Endothelial cell of umbilical vein (primary cell): Measurements from ENCODE around the gene SH3RF3. TPM values are rescaled to one million over a fixed set of nuclear protein-coding genes. Genes with fewer than 3 reads are reported as not detected.

Source experiments
- BruUV-seq: library from RNA; stranded (reverse); fragments of 400-500 nt; replicated peaks from 2 replicates; lab custom pipeline; 2021; lab: Mats Ljungman, UMichigan
- CTCF ChIA-PET: fragments of 300-600, 350-600 bp; sonication (Branson Sonifier 250); formaldehyde crosslinking; loops from one replicate; lab custom pipeline; 2021; ENCODE audit warnings: antibody characterized with exemption, inconsistent platforms; lab: Charles Lee
- POLR2A ChIA-PET: fragments of 300-600, 350-600 bp; sonication (Branson Sonifier 250); formaldehyde crosslinking; loops from one replicate; lab custom pipeline; 2021; ENCODE audit warnings: antibody characterized with exemption, inconsistent platforms; lab: Charles Lee
- DNase-seq: peaks from one replicate; pipeline ENCODE4 v3.0.0-alpha.2; 2011; ENCODE audit warnings: low read depth, low spot score
- FAIRE-seq: peaks from 2 replicates; lab custom pipeline; 2011; peaks lifted over from hg19 to GRCh38; lab: Jason Lieb, UNC
- H2AFZ ChIP-seq: 2 replicates; pipeline ENCODE4 v1.6.0; 2012; ENCODE audit warnings: low read depth, low read length, control low read depth, inconsistent platforms
- H3K27ac ChIP-seq: 2 replicates; pipeline ENCODE4 v1.5.1; 2011; ENCODE audit warnings: low read depth, mild to moderate bottlenecking, control low read depth, low read length, moderate library complexity; ENCODE audit not compliant: insufficient read depth
- H3K27me3 ChIP-seq, 2 experiments: 2 replicates each; pipeline versions ENCODE4 v1.6.0 to v1.6.1; 2011; ENCODE audit warnings: low read length in 2 of 2, mixed read lengths in 1 of 2; ENCODE audit not compliant: control insufficient read depth in 2 of 2, insufficient read depth in 2 of 2
- H3K36me3 ChIP-seq, 2 experiments: 2 replicates in 1 of 2; 3 replicates in 1 of 2; pipeline ENCODE4 v1.5.1; 2011; ENCODE audit warnings: low read length in 2 of 2, mild to moderate bottlenecking in 1 of 2, moderate library complexity in 1 of 2; ENCODE audit not compliant: control insufficient read depth in 2 of 2, insufficient read depth in 2 of 2; ENCODE audit errors: extremely low read depth in 1 of 2
- H3K4me1 ChIP-seq: 3 replicates; pipeline ENCODE4 v1.5.1; 2011; ENCODE audit warnings: mild to moderate bottlenecking, low read length; ENCODE audit not compliant: control insufficient read depth, insufficient read depth; ENCODE audit errors: extremely low read depth
- H3K4me2 ChIP-seq: 2 replicates; pipeline ENCODE4 v1.6.1; 2011; ENCODE audit warnings: low read length, control low read depth, mixed read lengths; ENCODE audit not compliant: insufficient read depth
- H3K4me3 ChIP-seq, 3 experiments: fragments of 200-600 bp in 1 of 3; sonication (generic), shearing (Covaris generic) in 1 of 3; replicated peaks in 1 of 3; 2 replicates each; pipeline ENCODE4 v1.5.1; 2011 to 2016; ENCODE audit warnings: control low read depth in 3 of 3, low read length in 3 of 3, mild to moderate bottlenecking in 2 of 3, inconsistent platforms in 1 of 3, low read depth in 1 of 3, moderate library complexity in 1 of 3; ENCODE audit not compliant: insufficient read depth in 1 of 3
- H3K79me2 ChIP-seq: 2 replicates; pipeline ENCODE4 v1.6.0; 2012; ENCODE audit warnings: low read length, inconsistent platforms; ENCODE audit not compliant: control insufficient read depth, insufficient read depth
- H3K9ac ChIP-seq: replicated peaks from 2 replicates; pipeline ENCODE3; 2011; ENCODE audit warnings: low read length, control low read depth; ENCODE audit not compliant: insufficient read depth; ENCODE audit errors: extremely low read depth
- H3K9me1 ChIP-seq: replicated peaks from 3 replicates; pipeline ENCODE4 v1.6.0; 2011; ENCODE audit warnings: mild to moderate bottlenecking, low read length; ENCODE audit not compliant: control insufficient read depth, insufficient read depth; ENCODE audit errors: extremely low read depth
- H3K9me3 ChIP-seq: replicated peaks from 2 replicates; pipeline ENCODE4 v1.5.1; 2012; ENCODE audit warnings: low read length, inconsistent platforms; ENCODE audit not compliant: control insufficient read depth, insufficient read depth
- H4K20me1 ChIP-seq: replicated peaks from 2 replicates; pipeline ENCODE3; 2011; ENCODE audit warnings: mild to moderate bottlenecking, low read length; ENCODE audit not compliant: control insufficient read depth, insufficient read depth; ENCODE audit errors: extremely low read depth
- CTCF ChIP-seq, 2 donors: IDR thresholded peaks; 1 replicate in 1 of 2; 2 replicates in 1 of 2; pipeline ENCODE4 v1.5.1; 2011; ENCODE audit warnings: low read length in 2 of 2, mild to moderate bottlenecking in 2 of 2, moderate library complexity in 2 of 2, control low read depth in 1 of 2, inconsistent platforms in 1 of 2, low read depth in 1 of 2; ENCODE audit not compliant: insufficient read depth in 1 of 2; ENCODE audit errors: extremely low read depth in 1 of 2
- EZH2 ChIP-seq: IDR thresholded peaks from 2 replicates; pipeline ENCODE4 v1.6.1; 2012; ENCODE audit warnings: borderline replicate concordance, low read depth, mild to moderate bottlenecking, moderate library complexity, low read length, inconsistent platforms; ENCODE audit not compliant: severe bottlenecking
- FOS ChIP-seq: IDR thresholded peaks from 2 replicates; pipeline ENCODE4 v1.6.1; 2011; ENCODE audit warnings: mild to moderate bottlenecking, low read length, moderate library complexity, borderline replicate concordance; ENCODE audit not compliant: insufficient read depth
- GATA2 ChIP-seq: IDR thresholded peaks from 2 replicates; pipeline ENCODE4 v1.7.0; 2011; ENCODE audit warnings: low read depth, mild to moderate bottlenecking, moderate library complexity, mixed read lengths, low read length; ENCODE audit not compliant: insufficient read length, insufficient read depth
- JUN ChIP-seq: IDR thresholded peaks from 2 replicates; pipeline ENCODE4 v1.6.1; 2011; ENCODE audit warnings: borderline replicate concordance, low read depth; ENCODE audit not compliant: insufficient read length, insufficient read depth
- MAX ChIP-seq: IDR thresholded peaks from 2 replicates; pipeline ENCODE4 v1.6.1; 2011; ENCODE audit not compliant: insufficient read depth, insufficient read length
- MYC ChIP-seq: IDR thresholded peaks from one replicate; pipeline ENCODE4 v1.6.1; 2011; ENCODE audit warnings: mild to moderate bottlenecking, low read depth, low read length
- POLR2A ChIP-seq: IDR thresholded peaks from 2 replicates; pipeline ENCODE4 v1.6.1; 2012; ENCODE audit warnings: low read depth, mild to moderate bottlenecking, control low read depth, low read length
- POLR2AphosphoS5 ChIP-seq: IDR thresholded peaks from 2 replicates; pipeline ENCODE4 v1.6.1; 2012; ENCODE audit warnings: low read depth, mild to moderate bottlenecking, control low read depth, low read length, moderate library complexity; ENCODE audit not compliant: insufficient read depth
- dilution Hi-C: fragments of 300-500 bp; cut with MboI; formaldehyde crosslinking; loops from one replicate; pipeline ENCODE4 v1.15.0; 2019; ENCODE audit warnings: low sequenced_read_pairs; ENCODE audit not compliant: extremely low pct_ligation_motif_present
- intact Hi-C: fragments of 100-400 bp; cut with micrococcal nuclease; formaldehyde crosslinking; loops from one replicate; pipeline ENCODE4 v1.10.0; 2022
- polyA plus RNA-seq, 4 experiments: library from polyadenylated mRNA; depleted of rRNA in 3 of 4; stranded (reverse) in 3 of 4; unstranded in 1 of 4; fragments of >200 nt; gene quantifications; 2 replicates each; pipeline versions ENCODE4 v1.2.1 to v1.2.3, GENCODE V29; 2011 to 2012; ENCODE audit warnings: missing spikeins in 1 of 4
- total RNA-seq: library from RNA; stranded (reverse); gene quantifications from 2 replicates; pipeline ENCODE4 v1.2.3, GENCODE V29; 2021

Gene SH3RF3
- total and polyA plus RNA-seq, 2 donors (not counting 3 experiments of a cell fraction or from before 2014, with no cell fraction given), result 3.8 to 14.7 TPM

GRCh38 chr2:109282360-109282759 lies 153.4 kb downstream of the SH3RF3 start:
- Histone ChIP-seq H3K79me2 (peaks cover 2% of the 10 kb centered on the region), H3K27me3 (no peaks in the 10 kb centered on the region), H3K27ac (no peak overlapping the region), H2AFZ (no peak overlapping the region), H3K9ac (no peak overlapping the region), H3K4me2 (no peak overlapping the region), H3K9me1 (no peaks in the 10 kb centered on the region), H3K4me3 (no peak overlapping the region), H3K4me1 (peaks cover 8% of the 10 kb centered on the region), H3K9me3 (no peaks in the 10 kb centered on the region), H4K20me1 (no peaks in the 10 kb centered on the region), H3K36me3 (no peaks in the 10 kb centered on the region)
- no peak for TF ChIP-seq JUN
- TF ChIP-seq POLR2A, result no peak
- TF ChIP-seq EZH2, result no peak
- no peak for TF ChIP-seq MAX
- no peak for TF ChIP-seq MYC
- no peak for TF ChIP-seq GATA2
- TF ChIP-seq CTCF (IDR thresholded peaks at IDR 0.05; ENCODE audit: extremely low read depth in 1 of 2, insufficient read depth in 1 of 2, low read depth in 1 of 2, low read length in 2 of 2), result no peak
- no peak for TF ChIP-seq POLR2AphosphoS5
- TF ChIP-seq FOS, result no peak
- CTCF ChIA-PET, result interaction anchor here (1.5 to 2.1 kb wide), 2 partner anchors 9 to 37 kb away, joined by 4 to 6 read pairs; no protein-coding TSS in a partner anchor
- dilution Hi-C loops, result no loop called here
- no TSS peak for BruUV-seq
- DNase-seq (no peak), FAIRE-seq (no peak)
- POLR2A ChIA-PET, result no interaction called here
- intact Hi-C loops, result no loop called here
